Hepatocyte (in vitro differentiated cells): ENCODE results near the gene OTOGL. TPM values are rescaled to one million over a fixed set of nuclear protein-coding genes. Genes with fewer than 3 reads are reported as not detected.
A peak's percentile ranks its signal among the peaks of the same experiment; 100 is the strongest.

Experiments used
- DNase-seq: peaks from one replicate; pipeline ENCODE4 v3.0.0-alpha.2; 2016; ENCODE audit warnings: low spot score
- H2AFZ ChIP-seq: fragments of 200-600 bp; sonication (generic); 2 replicates; pipeline ENCODE4 v1.6.0; 2016; ENCODE audit warnings: antibody characterized with exemption, mild to moderate bottlenecking
- H3K27ac ChIP-seq: fragments of 200-600 bp; sonication (generic); 2 replicates; pipeline ENCODE4 v1.5.1; 2016; ENCODE audit warnings: mild to moderate bottlenecking
- H3K27me3 ChIP-seq: fragments of 200-600 bp; sonication (generic); 2 replicates; pipeline ENCODE4 v1.6.1; 2016
- H3K36me3 ChIP-seq: fragments of 200-600 bp; sonication (generic); replicated peaks from 2 replicates; pipeline ENCODE4 v1.5.1; 2016; ENCODE audit warnings: low read depth; ENCODE audit not compliant: insufficient read depth
- H3K4me1 ChIP-seq: fragments of 200-600 bp; sonication (generic); 2 replicates; pipeline ENCODE4 v1.5.1; 2016; ENCODE audit warnings: mild to moderate bottlenecking, moderate library complexity; ENCODE audit not compliant: insufficient read depth
- H3K4me2 ChIP-seq: fragments of 200-600 bp; sonication (generic); 2 replicates; pipeline ENCODE4 v1.6.0; 2016
- H3K4me3 ChIP-seq: fragments of 200-600 bp; sonication (generic); 2 replicates; pipeline ENCODE4 v1.5.1; 2016; ENCODE audit warnings: mild to moderate bottlenecking
- H3K79me2 ChIP-seq: fragments of 200-600 bp; sonication (generic); 2 replicates; pipeline ENCODE4 v1.6.0; 2017; ENCODE audit warnings: mild to moderate bottlenecking
- H3K9me2 ChIP-seq: fragments of 200-600 bp; sonication (generic); replicated peaks from 2 replicates; pipeline ENCODE4 v1.6.0; 2017; ENCODE audit warnings: mild to moderate bottlenecking; ENCODE audit not compliant: insufficient read depth
- H3K9me3 ChIP-seq: fragments of 200-600 bp; sonication (generic); 2 replicates; pipeline ENCODE4 v1.5.1; 2016; ENCODE audit warnings: low read depth, mild to moderate bottlenecking
- H4K20me1 ChIP-seq: fragments of 200-600 bp; sonication (generic); 2 replicates; pipeline ENCODE4 v1.6.0; 2016; ENCODE audit warnings: mild to moderate bottlenecking; ENCODE audit not compliant: insufficient read depth, poor library complexity, severe bottlenecking
- CTCF ChIP-seq: fragments of 200-600 bp; sonication (generic); IDR thresholded peaks from 2 replicates; pipeline ENCODE4 v1.5.1; 2016; ENCODE audit warnings: antibody characterized with exemption, mild to moderate bottlenecking; ENCODE audit not compliant: poor library complexity
- EZH2 ChIP-seq: fragments of 200-600 bp; sonication (generic); IDR thresholded peaks from 2 replicates; pipeline ENCODE4 v1.6.1; 2016; ENCODE audit warnings: antibody characterized with exemption, mild to moderate bottlenecking, borderline replicate concordance
- EZH2phosphoT487 ChIP-seq: fragments of 200-600 bp; sonication (generic); IDR thresholded peaks from one replicate; pipeline ENCODE4 v1.6.1; 2018; ENCODE audit warnings: antibody characterized with exemption, mild to moderate bottlenecking, low read depth, moderate library complexity; ENCODE audit not compliant: unreplicated experiment, severe bottlenecking
- WGBS: methylation state at CpG from one replicate; pipeline ENCODE4 v1.1.6; 2016; ENCODE audit warnings: low lambda C conversion rate; ENCODE audit errors: missing lambda C conversion rate; 5-methylcytosine and 5-hydroxymethylcytosine counted together
- polyA plus RNA-seq: library from polyadenylated mRNA; unstranded; fragments of >200 nt; fragmentation: Nextera tagmentation; extraction: Ambion mirVana; gene quantifications from 2 replicates; pipeline ENCODE4 v1.2.1, GENCODE V29; 2016
- total RNA-seq: library from RNA; depleted of rRNA; stranded (reverse); fragments of >200 nt; gene quantifications from 2 replicates; pipeline ENCODE4 v1.2.3, GENCODE V29; 2014

OTOGL gene
- total and polyA plus RNA-seq, 2 experiments from 2014 or later: 0.33 TPM; not detected in 1

- no peaks in the 10 kb centered on the region for H4K20me1 ChIP-seq
- DNase-seq: no peak
- no peaks in the 10 kb centered on the region for H3K4me1 ChIP-seq
- H3K9me3 ChIP-seq: no peaks in the 10 kb centered on the region
- H3K9me2 ChIP-seq: no peaks in the 10 kb centered on the region
- no peaks in the 10 kb centered on the region for H3K79me2 ChIP-seq
- no peak overlapping the region for H3K4me2 ChIP-seq
- no peak overlapping the region for H3K27ac ChIP-seq
- H3K27me3 ChIP-seq: no peaks in the 10 kb centered on the region
- no peak overlapping the region for H2AFZ ChIP-seq
- no peak overlapping the region for H3K4me3 ChIP-seq
- TF ChIP-seq CTCF (no peak), EZH2 (no peak), EZH2phosphoT487 (no peak)
- no peaks in the 10 kb centered on the region for H3K36me3 ChIP-seq
- 68% methylated on average over 3 of the region's 3 CpGs for WGBS
Observed at GRCh38 chr12:80192087-80192486, 92.8 kb downstream of the OTOGL start.

GRCh38 chr12:80193865-80194264 is 94.5 kb downstream of the OTOGL start:
- Histone ChIP-seq H3K27ac (no peak overlapping the region), H2AFZ (no peak overlapping the region)
- TF ChIP-seq CTCF: no peak
- no peak for TF ChIP-seq EZH2
- TF ChIP-seq EZH2phosphoT487: no peak

GRCh38 chr12:80195074-80195726 is 95.9 kb downstream of the OTOGL start:
- Histone ChIP-seq H3K4me3 (no peak overlapping the region), H3K79me2 (no peaks in the 10 kb centered on the region), H4K20me1 (no peaks in the 10 kb centered on the region), H3K4me1 (no peaks in the 10 kb centered on the region), H3K4me2 (no peak overlapping the region), H3K9me3 (no peaks in the 10 kb centered on the region), H2AFZ (no peak overlapping the region), H3K9me2 (no peaks in the 10 kb centered on the region), H3K36me3 (no peaks in the 10 kb centered on the region), H3K27me3 (no peaks in the 10 kb centered on the region), H3K27ac (no peak overlapping the region)
- TF ChIP-seq EZH2: no peak
- TF ChIP-seq EZH2phosphoT487: no peak
- TF ChIP-seq CTCF: peak; percentile 75
- peak; percentile 76 for DNase-seq
- whole genome bisulfite sequencing: 3% methylated on average over 1 of the region's 1 CpG

More at GRCh38 chr12:80193865-80194264, 94.5 kb downstream of the OTOGL start:
- Histone ChIP-seq H3K9me2 (no peaks in the 10 kb centered on the region), H3K9me3 (no peaks in the 10 kb centered on the region), H3K79me2 (no peaks in the 10 kb centered on the region), H4K20me1 (no peaks in the 10 kb centered on the region), H3K4me1 (no peaks in the 10 kb centered on the region), H3K36me3 (no peaks in the 10 kb centered on the region), H3K4me3 (no peak overlapping the region), H3K4me2 (no peak overlapping the region), H3K27me3 (no peaks in the 10 kb centered on the region)
- DNase-seq: no peak
- 77% methylated on average over 4 of the region's 4 CpGs for WGBS
